ENCODE results near the gene ARHGAP18. TPM values are rescaled to one million over a fixed set of nuclear protein-coding genes. Genes with fewer than 3 reads are reported as not detected.

Gene ARHGAP18
- total and polyA plus RNA-seq, 2 of the 13 experiments (the other 11 are each of a cell fraction or from before 2014, with no cell fraction given): 58.2 to 115 TPM

- TF ChIP-seq RFX3 (CRISPR knock-in tag; IDR thresholded peaks at IDR 0.05) (no peak), UBTF (CRISPR knock-in tag; IDR thresholded peaks at IDR 0.05) (no peak), HDAC1 (CRISPR knock-in tag; IDR thresholded peaks at IDR 0.05) (no peak), NBN (conservative IDR thresholded peaks at IDR 0.05) (no peak), ZNF7 (CRISPR knock-in tag; IDR thresholded peaks at IDR 0.05) (no peak), ZBTB26 (CRISPR knock-in tag; IDR thresholded peaks at IDR 0.05; ENCODE audit: borderline replicate concordance) (no peak), ZNF781 (CRISPR knock-in tag; IDR thresholded peaks at IDR 0.05; ENCODE audit: borderline replicate concordance, not compliant biosample characterization) (no peak), SRF (IDR thresholded peaks at IDR 0.05; ENCODE audit: low read depth, low read length) (no peak), KAT2B (IDR thresholded peaks at IDR 0.05; ENCODE audit: borderline replicate concordance, low read depth, low read length) (no peak), TRIM24 (CRISPR knock-in tag; IDR thresholded peaks at IDR 0.05) (no peak), ZBTB7B (CRISPR knock-in tag; IDR thresholded peaks at IDR 0.05) (no peak), ZNF333 (CRISPR knock-in tag; IDR thresholded peaks at IDR 0.05; ENCODE audit: borderline replicate concordance) (no peak)
- TF ChIP-seq, protein P1, sequence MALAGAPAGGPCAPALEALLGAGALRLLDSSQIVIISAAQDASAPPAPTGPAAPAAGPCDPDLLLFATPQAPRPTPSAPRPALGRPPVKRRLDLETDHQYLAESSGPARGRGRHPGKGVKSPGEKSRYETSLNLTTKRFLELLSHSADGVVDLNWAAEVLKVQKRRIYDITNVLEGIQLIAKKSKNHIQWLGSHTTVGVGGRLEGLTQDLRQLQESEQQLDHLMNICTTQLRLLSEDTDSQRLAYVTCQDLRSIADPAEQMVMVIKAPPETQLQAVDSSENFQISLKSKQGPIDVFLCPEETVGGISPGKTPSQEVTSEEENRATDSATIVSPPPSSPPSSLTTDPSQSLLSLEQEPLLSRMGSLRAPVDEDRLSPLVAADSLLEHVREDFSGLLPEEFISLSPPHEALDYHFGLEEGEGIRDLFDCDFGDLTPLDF (CRISPR knock-in tag; IDR thresholded peaks at IDR 0.05): no peak
- TF ChIP-seq, protein P2, sequence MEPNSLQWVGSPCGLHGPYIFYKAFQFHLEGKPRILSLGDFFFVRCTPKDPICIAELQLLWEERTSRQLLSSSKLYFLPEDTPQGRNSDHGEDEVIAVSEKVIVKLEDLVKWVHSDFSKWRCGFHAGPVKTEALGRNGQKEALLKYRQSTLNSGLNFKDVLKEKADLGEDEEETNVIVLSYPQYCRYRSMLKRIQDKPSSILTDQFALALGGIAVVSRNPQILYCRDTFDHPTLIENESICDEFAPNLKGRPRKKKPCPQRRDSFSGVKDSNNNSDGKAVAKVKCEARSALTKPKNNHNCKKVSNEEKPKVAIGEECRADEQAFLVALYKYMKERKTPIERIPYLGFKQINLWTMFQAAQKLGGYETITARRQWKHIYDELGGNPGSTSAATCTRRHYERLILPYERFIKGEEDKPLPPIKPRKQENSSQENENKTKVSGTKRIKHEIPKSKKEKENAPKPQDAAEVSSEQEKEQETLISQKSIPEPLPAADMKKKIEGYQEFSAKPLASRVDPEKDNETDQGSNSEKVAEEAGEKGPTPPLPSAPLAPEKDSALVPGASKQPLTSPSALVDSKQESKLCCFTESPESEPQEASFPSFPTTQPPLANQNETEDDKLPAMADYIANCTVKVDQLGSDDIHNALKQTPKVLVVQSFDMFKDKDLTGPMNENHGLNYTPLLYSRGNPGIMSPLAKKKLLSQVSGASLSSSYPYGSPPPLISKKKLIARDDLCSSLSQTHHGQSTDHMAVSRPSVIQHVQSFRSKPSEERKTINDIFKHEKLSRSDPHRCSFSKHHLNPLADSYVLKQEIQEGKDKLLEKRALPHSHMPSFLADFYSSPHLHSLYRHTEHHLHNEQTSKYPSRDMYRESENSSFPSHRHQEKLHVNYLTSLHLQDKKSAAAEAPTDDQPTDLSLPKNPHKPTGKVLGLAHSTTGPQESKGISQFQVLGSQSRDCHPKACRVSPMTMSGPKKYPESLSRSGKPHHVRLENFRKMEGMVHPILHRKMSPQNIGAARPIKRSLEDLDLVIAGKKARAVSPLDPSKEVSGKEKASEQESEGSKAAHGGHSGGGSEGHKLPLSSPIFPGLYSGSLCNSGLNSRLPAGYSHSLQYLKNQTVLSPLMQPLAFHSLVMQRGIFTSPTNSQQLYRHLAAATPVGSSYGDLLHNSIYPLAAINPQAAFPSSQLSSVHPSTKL (CRISPR knock-in tag; IDR thresholded peaks at IDR 0.05): peak; percentile 81
- TF ChIP-seq, protein P3, sequence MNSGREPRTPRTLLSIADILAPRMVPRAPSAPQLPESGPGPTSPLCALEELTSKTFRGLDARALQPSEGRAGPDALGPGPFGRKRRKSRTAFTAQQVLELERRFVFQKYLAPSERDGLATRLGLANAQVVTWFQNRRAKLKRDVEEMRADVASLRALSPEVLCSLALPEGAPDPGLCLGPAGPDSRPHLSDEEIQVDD (CRISPR knock-in tag; IDR thresholded peaks at IDR 0.05; ENCODE audit: borderline replicate concordance): no peak
Observed at GRCh38 chr6:129661536-129662405, 48.2 kb downstream of the ARHGAP18 start (continued).
